Prostate gland (tissue), 2 donors: ENCODE measurements around the gene ANGPTL2. TPM values are rescaled to one million over a fixed set of nuclear protein-coding genes. Genes with fewer than 3 reads are reported as not detected.

Experiments
- DNase-seq: peaks from one replicate; pipeline ENCODE4 v3.0.0-alpha.2; 2019; ENCODE audit warnings: low spot score
- H3K27ac ChIP-seq, 2 donors: fragments of 200-600 bp; sonication (generic); 2 replicates each; pipeline ENCODE4 v1.5.1; 2017 to 2019
- H3K27me3 ChIP-seq: fragments of 200-600 bp; sonication (generic); replicated peaks from 2 replicates; pipeline ENCODE4 v1.5.1; 2019; ENCODE audit not compliant: insufficient read depth
- H3K36me3 ChIP-seq, 2 donors: fragments of 200-600 bp; sonication (generic); 1 replicate in 1 of 2; 2 replicates in 1 of 2; pipeline versions ENCODE4 v1.5.1 to v1.8.1; 2017 to 2019
- H3K4me1 ChIP-seq: fragments of 200-600 bp; sonication (generic); replicated peaks from 2 replicates; pipeline ENCODE4 v1.5.1; 2019
- H3K4me3 ChIP-seq, 2 donors: fragments of 200-600 bp; sonication (generic); 2 replicates each; pipeline ENCODE4 v1.5.1; 2017 to 2019
- H3K9me3 ChIP-seq: fragments of 200-600 bp; sonication (generic); 2 replicates; pipeline ENCODE4 v1.5.1; 2017
- POLR2A ChIP-seq: fragments of 450-650 bp; IDR thresholded peaks from one replicate; pipeline ENCODE4 v1.6.1; 2016; ENCODE audit warnings: antibody characterized with exemption, mild to moderate bottlenecking
- POLR2AphosphoS5 ChIP-seq: sonication (generic); formaldehyde crosslinking; IDR thresholded peaks from one replicate; pipeline ENCODE4 v1.6.1; 2017; ENCODE audit warnings: antibody characterized with exemption
- WGBS: methylation state at CpG from one replicate; pipeline ENCODE4 v1.1.5; 2018; 5-methylcytosine and 5-hydroxymethylcytosine counted together
- intact Hi-C: fragments of 100-400 bp; cut with DNase I; formaldehyde crosslinking; loops from one replicate; pipeline ENCODE4 v1.14.2; 2022
- total RNA-seq, 2 donors: library from RNA; depleted of rRNA; stranded (reverse); fragments of >200 nt; gene quantifications; one replicate each; pipeline ENCODE4 v1.1.0, GENCODE V29; 2016
- TF ChIP-seq, protein P1 (sequence below), 4 experiments: fragments of 200-600 bp in 2 of 4; fragments of 450-650 bp in 2 of 4; sonication (generic) in 2 of 4; IDR thresholded peaks; 1 replicate in 3 of 4; 2 replicates in 1 of 4; pipeline ENCODE4 v1.5.1; 2016 to 2019; ENCODE audit warnings: antibody characterized with exemption in 4 of 4, mild to moderate bottlenecking in 2 of 4, moderate library complexity in 2 of 4

ANGPTL2 gene
- total RNA-seq, 2 donors from 2014 or later, result 17.3 to 43.2 TPM

DNA sequence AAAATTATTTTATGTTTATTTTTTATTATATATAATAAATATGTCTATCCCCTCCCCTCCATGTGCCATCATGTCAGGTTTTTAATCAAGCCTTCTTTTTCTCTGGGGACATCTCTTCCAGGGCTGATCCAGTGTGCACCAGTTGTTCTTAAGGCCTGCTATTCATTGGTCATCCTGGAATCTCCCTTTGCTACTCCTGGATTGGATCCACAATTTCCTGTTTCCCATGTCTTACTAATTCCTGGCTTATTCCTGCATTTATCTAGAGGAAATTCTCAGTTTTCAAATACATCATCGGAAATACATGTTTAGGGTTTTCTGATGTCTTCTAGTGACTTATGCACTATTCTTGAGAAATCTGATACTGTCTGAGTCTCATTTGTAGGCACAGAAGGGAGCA, 56.8 kb downstream of the ANGPTL2 start:
- Histone ChIP-seq H3K36me3 (no peaks in the 10 kb centered on the region), H3K4me3 (no peak overlapping the region), H3K4me1 (no peaks in the 10 kb centered on the region), H3K27ac (no peak overlapping the region), H3K9me3 (no peaks in the 10 kb centered on the region), H3K27me3 (no peaks in the 10 kb centered on the region)
- WGBS, result 94% methylated on average over 1 of the region's 1 CpG
- no peak for DNase-seq
- TF ChIP-seq POLR2A, result no peak
- TF ChIP-seq, protein P1, sequence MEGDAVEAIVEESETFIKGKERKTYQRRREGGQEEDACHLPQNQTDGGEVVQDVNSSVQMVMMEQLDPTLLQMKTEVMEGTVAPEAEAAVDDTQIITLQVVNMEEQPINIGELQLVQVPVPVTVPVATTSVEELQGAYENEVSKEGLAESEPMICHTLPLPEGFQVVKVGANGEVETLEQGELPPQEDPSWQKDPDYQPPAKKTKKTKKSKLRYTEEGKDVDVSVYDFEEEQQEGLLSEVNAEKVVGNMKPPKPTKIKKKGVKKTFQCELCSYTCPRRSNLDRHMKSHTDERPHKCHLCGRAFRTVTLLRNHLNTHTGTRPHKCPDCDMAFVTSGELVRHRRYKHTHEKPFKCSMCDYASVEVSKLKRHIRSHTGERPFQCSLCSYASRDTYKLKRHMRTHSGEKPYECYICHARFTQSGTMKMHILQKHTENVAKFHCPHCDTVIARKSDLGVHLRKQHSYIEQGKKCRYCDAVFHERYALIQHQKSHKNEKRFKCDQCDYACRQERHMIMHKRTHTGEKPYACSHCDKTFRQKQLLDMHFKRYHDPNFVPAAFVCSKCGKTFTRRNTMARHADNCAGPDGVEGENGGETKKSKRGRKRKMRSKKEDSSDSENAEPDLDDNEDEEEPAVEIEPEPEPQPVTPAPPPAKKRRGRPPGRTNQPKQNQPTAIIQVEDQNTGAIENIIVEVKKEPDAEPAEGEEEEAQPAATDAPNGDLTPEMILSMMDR (IDR thresholded peaks at IDR 0.05), result no peak
- no peak for TF ChIP-seq POLR2AphosphoS5
- intact Hi-C loops, result no loop called here

DNA sequence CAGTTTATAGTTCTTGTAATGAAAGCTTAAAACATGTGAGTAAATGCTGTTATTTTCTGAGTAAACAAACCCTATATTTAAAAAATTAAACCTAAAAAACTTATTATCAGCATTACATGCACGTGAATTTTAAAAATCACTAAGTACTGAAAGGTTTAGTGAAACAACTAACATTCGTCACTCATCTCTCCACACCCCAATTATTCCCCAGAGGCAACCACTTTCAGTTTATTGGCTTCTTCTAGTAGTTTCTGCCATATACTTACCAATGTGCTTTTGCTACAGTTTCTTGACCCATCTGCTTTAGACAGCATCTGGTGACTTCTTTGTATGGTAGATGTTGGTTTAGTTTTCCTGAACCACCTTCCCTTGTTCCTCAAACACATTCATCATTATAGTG, 58.1 kb downstream of the ANGPTL2 start:
- H3K27me3 ChIP-seq, result no peaks in the 10 kb centered on the region
- WGBS, result 85% methylated on average over 2 of the region's 2 CpGs
- H3K4me3 ChIP-seq, result no peak overlapping the region
- H3K36me3 ChIP-seq, result no peaks in the 10 kb centered on the region
- H3K4me1 ChIP-seq, result no peaks in the 10 kb centered on the region
- intact Hi-C loops, result no loop called here
- DNase-seq, result no peak
- no peaks in the 10 kb centered on the region for H3K9me3 ChIP-seq
- no peak for TF ChIP-seq POLR2AphosphoS5
- TF ChIP-seq POLR2A, result no peak
- TF ChIP-seq, protein P1 (IDR thresholded peaks at IDR 0.05), result no peak
- no peak overlapping the region for H3K27ac ChIP-seq

DNA sequence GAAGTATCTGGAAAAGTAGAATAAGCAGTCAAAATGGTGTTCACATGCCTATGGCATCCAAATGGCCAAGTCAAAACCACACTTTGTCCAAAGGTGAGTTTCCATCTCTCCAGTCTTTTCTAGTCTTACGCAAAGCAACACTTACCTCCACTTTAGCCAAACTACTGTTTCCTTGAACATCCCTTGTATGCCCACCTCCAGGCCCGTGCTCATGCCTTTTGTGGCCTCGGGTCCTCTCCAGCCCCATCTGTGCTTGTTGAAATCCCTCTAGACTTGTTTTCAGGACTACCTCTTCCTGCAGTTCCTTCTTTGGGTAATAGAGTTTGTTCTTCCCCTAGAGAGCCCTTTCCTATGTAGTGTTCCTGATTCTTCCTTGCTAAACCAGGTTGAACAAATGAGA, 61.0 kb downstream of the ANGPTL2 start:
- no peak overlapping the region for H3K27ac ChIP-seq
- intact Hi-C loops, result no loop called here
- WGBS, result 94% methylated on average over 3 of the region's 3 CpGs
- no peaks in the 10 kb centered on the region for H3K27me3 ChIP-seq
- no peaks in the 10 kb centered on the region for H3K9me3 ChIP-seq
- no peaks in the 10 kb centered on the region for H3K4me1 ChIP-seq
- H3K4me3 ChIP-seq, result no peak overlapping the region
- no peak for DNase-seq
- no peaks in the 10 kb centered on the region for H3K36me3 ChIP-seq
- TF ChIP-seq, protein P1 (IDR thresholded peaks at IDR 0.05), result no peak
- no peak for TF ChIP-seq POLR2AphosphoS5
- TF ChIP-seq POLR2A, result no peak

DNA sequence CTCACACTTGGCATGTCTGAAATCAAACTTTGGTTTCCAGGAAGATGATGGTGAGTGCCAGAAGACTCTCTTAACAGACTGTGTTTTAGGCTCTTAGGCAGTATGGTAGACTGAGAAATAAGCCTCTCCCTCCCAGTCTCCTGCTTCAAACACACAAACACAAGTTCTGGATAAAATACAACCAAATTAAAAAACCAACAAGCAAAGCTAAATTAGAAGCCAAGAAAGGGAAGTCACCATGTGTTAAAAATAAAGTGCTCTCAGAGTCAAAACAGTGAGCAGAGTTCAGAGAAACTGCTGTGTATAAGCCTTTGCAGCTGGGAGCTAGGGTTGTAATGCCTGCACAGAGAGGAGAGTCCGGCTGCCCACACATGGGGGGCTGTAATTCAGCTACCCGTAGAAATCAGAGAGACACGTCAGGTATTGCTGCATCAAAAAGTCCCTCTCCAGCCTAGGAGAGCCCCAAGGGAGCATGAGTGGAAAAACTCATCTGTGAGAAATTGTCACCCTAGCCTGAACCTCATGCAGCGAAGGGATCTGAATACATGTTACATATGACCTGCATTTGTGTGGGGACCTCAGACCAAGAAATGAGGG, 62.6 kb downstream of the ANGPTL2 start:
- TF ChIP-seq POLR2A (no peak), POLR2AphosphoS5 (no peak)
- TF ChIP-seq, protein P1 (IDR thresholded peaks at IDR 0.05), result no peak
- Histone ChIP-seq H3K27ac (no peak overlapping the region), H3K36me3 (no peaks in the 10 kb centered on the region), H3K9me3 (no peaks in the 10 kb centered on the region), H3K4me1 (no peaks in the 10 kb centered on the region), H3K27me3 (no peaks in the 10 kb centered on the region), H3K4me3 (no peak overlapping the region)
- intact Hi-C loops, result no loop called here
- 76% methylated on average over 4 of the region's 4 CpGs for WGBS
- no peak for DNase-seq

DNA sequence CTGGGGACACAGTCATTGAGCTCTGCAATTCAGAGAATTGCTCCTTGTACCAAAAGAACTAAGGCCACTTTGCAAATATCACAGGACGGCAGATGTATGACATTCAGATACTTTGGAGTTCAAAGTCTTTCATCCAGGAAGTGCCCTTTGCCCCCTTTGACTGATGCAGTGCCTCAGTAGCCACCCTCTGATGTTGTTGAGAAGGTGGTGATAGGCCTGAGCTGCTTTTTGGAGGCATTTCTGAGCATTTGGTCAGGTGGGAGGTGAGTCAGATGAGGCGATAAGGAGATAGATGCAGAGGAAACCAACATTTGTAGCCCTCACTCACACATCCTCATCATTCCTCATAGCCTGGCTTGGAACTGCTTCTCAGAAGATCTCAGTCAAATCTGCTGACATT, 63.4 kb downstream of the ANGPTL2 start:
- Histone ChIP-seq H3K36me3 (no peaks in the 10 kb centered on the region), H3K9me3 (no peaks in the 10 kb centered on the region), H3K4me3 (no peak overlapping the region), H3K4me1 (no peaks in the 10 kb centered on the region), H3K27ac (no peak overlapping the region), H3K27me3 (no peaks in the 10 kb centered on the region)
- 98% methylated on average over 2 of the region's 2 CpGs for WGBS
- no peak for DNase-seq
- TF ChIP-seq, protein P1 (IDR thresholded peaks at IDR 0.05), result no peak
- TF ChIP-seq POLR2A, result no peak
- intact Hi-C loops, result no loop called here
